ES-I3 (cell line): ENCODE measurements around the gene NKIRAS1.
"Not testable (repeated sequence)": the region's sequence is repeated elsewhere in the genome, so short reads cannot be mapped to it uniquely, and the experiment has no call there.

ENCODE experiments used
- H3K36me3 ChIP-seq: 2 replicates; pipeline ENCODE4 v1.6.1; 2013; ENCODE audit warnings: mild to moderate bottlenecking, low read length, control low read depth, moderate library complexity; ENCODE audit not compliant: insufficient read depth
- H3K4me1 ChIP-seq: 2 replicates; pipeline ENCODE4 v1.6.1; 2013; ENCODE audit warnings: mild to moderate bottlenecking, control low read depth, low read length; ENCODE audit not compliant: insufficient read depth
- H3K9ac ChIP-seq: 2 replicates; pipeline ENCODE4 v1.6.1; 2013; ENCODE audit warnings: low read depth, mild to moderate bottlenecking, low read length, moderate library complexity
- H3K9me3 ChIP-seq: 2 replicates; pipeline ENCODE4 v1.6.1; 2013; ENCODE audit warnings: mild to moderate bottlenecking, low read length, moderate library complexity; ENCODE audit not compliant: control insufficient read depth, insufficient read depth

The NKIRAS1 gene

GRCh38 chr3:23877329-23877980, 39.3 kb downstream of the NKIRAS1 start:
- Histone ChIP-seq H3K9ac (no peak overlapping the region), H3K36me3 (no peaks in the 10 kb centered on the region; the same call in 1 of the 2 replicates), H3K4me1 (no peaks in the 10 kb centered on the region), H3K9me3 (peaks cover 4% of the 10 kb centered on the region)

- Histone ChIP-seq H3K9ac (no peak overlapping the region), H3K4me1 (no peaks in the 10 kb centered on the region), H3K36me3 (no peaks in the 10 kb centered on the region; the same call in 1 of the 2 replicates), H3K9me3 (peaks cover 4% of the 10 kb centered on the region)
These were observed 39.9 kb downstream of the NKIRAS1 start for GRCh38 chr3:23876923-23877322.

- H3K36me3 ChIP-seq, result no peaks in the 10 kb centered on the region
- no peak overlapping the region for H3K9ac ChIP-seq
- no peaks in the 10 kb centered on the region for H3K4me1 ChIP-seq
- peaks cover 4% of the 10 kb centered on the region for H3K9me3 ChIP-seq
These were observed 41.6 kb downstream of the NKIRAS1 start for GRCh38 chr3:23875113-23875725.

GRCh38 chr3:23874359-23875112, 42.3 kb downstream of the NKIRAS1 start:
- Histone ChIP-seq H3K9ac (no peak overlapping the region), H3K9me3 (peaks cover 4% of the 10 kb centered on the region), H3K4me1 (no peaks in the 10 kb centered on the region)

GRCh38 chr3:23873941-23874340, 42.8 kb downstream of the NKIRAS1 start:
- Histone ChIP-seq H3K9ac (no peak overlapping the region), H3K9me3 (peaks cover 3% of the 10 kb centered on the region), H3K36me3 (no peaks in the 10 kb centered on the region), H3K4me1 (no peaks in the 10 kb centered on the region)

More at GRCh38 chr3:23874359-23875112, 42.3 kb downstream of the NKIRAS1 start:
- no peaks in the 10 kb centered on the region for H3K36me3 ChIP-seq

GRCh38 chr3:23872330-23872729, 44.5 kb downstream of the NKIRAS1 start:
- H3K9me3 ChIP-seq, result no peaks in the 10 kb centered on the region
- H3K36me3 ChIP-seq, result no peaks in the 10 kb centered on the region
- no peak overlapping the region for H3K9ac ChIP-seq
- H3K4me1 ChIP-seq, result no peaks in the 10 kb centered on the region

- not testable (repeated sequence) for H3K9ac ChIP-seq, H3K4me1 ChIP-seq, H3K9me3 ChIP-seq, H3K36me3 ChIP-seq
These were observed 45.4 kb downstream of the NKIRAS1 start for GRCh38 chr3:23871361-23871760.

- not testable (repeated sequence) for H3K9ac ChIP-seq, H3K4me1 ChIP-seq, H3K36me3 ChIP-seq, H3K9me3 ChIP-seq
These were observed 46.1 kb downstream of the NKIRAS1 start for GRCh38 chr3:23870663-23871043.

GRCh38 chr3:23869977-23870662, 46.7 kb downstream of the NKIRAS1 start:
- Histone ChIP-seq H3K36me3 (no peaks in the 10 kb centered on the region), H3K4me1 (peaks cover 12% of the 10 kb centered on the region), H3K9ac (no peak overlapping the region), H3K9me3 (no peaks in the 10 kb centered on the region)

- Histone ChIP-seq H3K9ac (no peak overlapping the region), H3K36me3 (no peaks in the 10 kb centered on the region), H3K9me3 (no peaks in the 10 kb centered on the region), H3K4me1 (peaks cover 17% of the 10 kb centered on the region)
These were observed 49.0 kb downstream of the NKIRAS1 start for GRCh38 chr3:23867838-23868237.

- peaks cover 17% of the 10 kb centered on the region for H3K4me1 ChIP-seq
- no peaks in the 10 kb centered on the region for H3K9me3 ChIP-seq
- no peaks in the 10 kb centered on the region for H3K36me3 ChIP-seq
- H3K9ac ChIP-seq, result no peak overlapping the region
These were observed 49.4 kb downstream of the NKIRAS1 start for GRCh38 chr3:23867400-23867799.

GRCh38 chr3:23865595-23866396, 51.0 kb downstream of the NKIRAS1 start:
- no peaks in the 10 kb centered on the region for H3K9me3 ChIP-seq
- peaks cover 17% of the 10 kb centered on the region for H3K4me1 ChIP-seq
- H3K36me3 ChIP-seq, result no peaks in the 10 kb centered on the region; the same call in 1 of the 2 replicates
- no peak overlapping the region for H3K9ac ChIP-seq

- Histone ChIP-seq H3K9ac (no peak overlapping the region), H3K9me3 (no peaks in the 10 kb centered on the region), H3K4me1 (peaks cover 17% of the 10 kb centered on the region), H3K36me3 (no peaks in the 10 kb centered on the region; the same call in 1 of the 2 replicates)
These were observed 51.9 kb downstream of the NKIRAS1 start for GRCh38 chr3:23864931-23865330.

- no peaks in the 10 kb centered on the region for H3K9me3 ChIP-seq
- peaks cover 20% of the 10 kb centered on the region for H3K4me1 ChIP-seq
- H3K9ac ChIP-seq, result no peak overlapping the region
- H3K36me3 ChIP-seq, result no peaks in the 10 kb centered on the region; the same call in 1 of the 2 replicates
These were observed 53.7 kb downstream of the NKIRAS1 start for GRCh38 chr3:23863060-23863459.
